HPDE6-E6E7 (cell line): Measurements from ENCODE around the gene FAM83F.

Experiments used
- DNase-seq: peaks from one replicate; pipeline ENCODE4 v3.0.0; 2011; ENCODE audit warnings: missing footprints; ENCODE audit errors: extremely low spot score

Gene FAM83F

GRCh38 chr22:40065981-40066380, 71.2 kb downstream of the FAM83F start:
- DNase-seq, result no peak

- DNase-seq, result no peak
These were observed 72.9 kb downstream of the FAM83F start for GRCh38 chr22:40067639-40068038.

GRCh38 chr22:40070701-40071100, 75.9 kb downstream of the FAM83F start:
- no peak for DNase-seq

- DNase-seq, result no peak
These were observed 77.0 kb downstream of the FAM83F start for GRCh38 chr22:40071720-40072119.

GRCh38 chr22:40076702-40077645, 82.2 kb downstream of the FAM83F start:
- no peak for DNase-seq

GRCh38 chr22:40077646-40078016, 82.9 kb downstream of the FAM83F start:
- DNase-seq, result no peak

- DNase-seq, result no peak
These were observed 86.9 kb downstream of the FAM83F start for GRCh38 chr22:40081662-40082061.

- no peak for DNase-seq
These were observed 87.4 kb downstream of the FAM83F start for GRCh38 chr22:40082184-40082583.

GRCh38 chr22:40083794-40084193, 89.0 kb downstream of the FAM83F start:
- no peak for DNase-seq

- no peak for DNase-seq
These were observed 89.5 kb downstream of the FAM83F start for GRCh38 chr22:40084246-40084645.

- no peak for DNase-seq
These were observed 94.1 kb downstream of the FAM83F start for GRCh38 chr22:40088818-40089217.
